ENCODE data around the gene CFAP410. TPM values are rescaled to one million over a fixed set of nuclear protein-coding genes. Genes with fewer than 3 reads are reported as not detected.
"Not testable (repeated sequence)": the region's sequence is repeated elsewhere in the genome, so short reads cannot be mapped to it uniquely, and the experiment has no call there.

Gene CFAP410
- total and polyA plus RNA-seq, 2 donors (not counting 1 experiment from before 2014, with no cell fraction given): 69.2 to 98.8 TPM

DNA sequence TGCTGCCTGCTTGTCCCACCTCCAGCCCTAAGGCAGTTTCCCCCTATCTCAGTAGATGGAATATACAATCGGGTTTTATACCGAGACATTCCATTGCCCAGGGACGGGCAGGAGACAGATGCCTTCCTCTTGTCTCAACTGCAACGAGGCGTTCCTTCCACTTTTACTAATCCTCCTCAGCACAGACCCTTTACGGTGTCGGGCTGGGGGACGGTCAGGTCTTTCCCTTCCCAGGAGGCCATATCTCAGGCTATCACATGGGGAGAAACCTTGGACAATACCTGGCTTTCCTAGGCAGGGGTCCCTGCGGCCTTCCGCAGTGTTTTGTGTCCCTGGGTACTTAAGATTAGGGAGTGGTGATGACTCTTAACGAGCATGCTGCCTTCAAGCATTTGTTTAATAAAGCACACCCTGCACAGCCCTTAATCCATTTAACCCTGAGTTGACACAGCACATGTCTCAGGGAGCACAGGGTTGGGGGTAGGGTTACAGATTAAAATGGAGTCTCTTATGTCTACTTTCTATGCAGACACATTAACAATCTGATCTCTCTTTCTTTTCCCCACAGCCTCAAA is 55.9 kb downstream of the CFAP410 start:
- H3K9me3 ChIP-seq (ENCODE audit: control extremely low read depth in 1 of 3, control insufficient read depth in 2 of 3, insufficient read depth in 1 of 3, low read length in 2 of 3); H3K27me3 ChIP-seq (replicated peaks in 1 of 4; ENCODE audit: control extremely low read depth in 1 of 4, control insufficient read depth in 3 of 4, insufficient read depth in 4 of 4, low read length in 3 of 4); H3K4me2 ChIP-seq (replicated peaks; ENCODE audit: low read depth, low read length, poor library complexity, severe bottlenecking); H3K36me3 ChIP-seq (replicated peaks in 1 of 2; ENCODE audit: control extremely low read depth in 1 of 2, control insufficient read depth in 1 of 2, extremely low read depth in 1 of 2, insufficient read depth in 2 of 2, low read length in 1 of 2); H3K4me1 ChIP-seq (ENCODE audit: control insufficient read depth in 2 of 2, insufficient read depth in 2 of 2, low read length in 2 of 2); H3K79me2 ChIP-seq (ENCODE audit: control insufficient read depth, insufficient read depth, low read length); H3K4me3 ChIP-seq (ENCODE audit: control extremely low read depth in 1 of 5, extremely low read depth in 1 of 5, insufficient read depth in 1 of 5, low read depth in 2 of 5, low read length in 4 of 5); ATAC-seq (ENCODE audit: low read depth); DNase-seq; H3K9ac ChIP-seq (ENCODE audit: low read length); intact Hi-C loops (cut with micrococcal nuclease); H3K27ac ChIP-seq (ENCODE audit: low read length in 2 of 2); H4K20me1 ChIP-seq (ENCODE audit: control insufficient read depth, insufficient read depth, low read length, poor library complexity, severe bottlenecking); H3K4me3 Mint-ChIP-seq; H3K27ac Mint-ChIP-seq; H3K9me3 Mint-ChIP-seq (ENCODE audit: insufficient read depth); CTCF ChIA-PET; H2AFZ ChIP-seq (ENCODE audit: insufficient read depth, low read depth, low read length, poor library complexity, severe bottlenecking); POLR2A ChIA-PET; H3K27me3 Mint-ChIP-seq: not testable (repeated sequence)
- WGBS (ENCODE audit: insufficient coverage): 17% methylated on average over 2 of the region's 11 CpGs
- peaks cover 11% of the 10 kb centered on the region for H3K4me1 Mint-ChIP-seq

DNA sequence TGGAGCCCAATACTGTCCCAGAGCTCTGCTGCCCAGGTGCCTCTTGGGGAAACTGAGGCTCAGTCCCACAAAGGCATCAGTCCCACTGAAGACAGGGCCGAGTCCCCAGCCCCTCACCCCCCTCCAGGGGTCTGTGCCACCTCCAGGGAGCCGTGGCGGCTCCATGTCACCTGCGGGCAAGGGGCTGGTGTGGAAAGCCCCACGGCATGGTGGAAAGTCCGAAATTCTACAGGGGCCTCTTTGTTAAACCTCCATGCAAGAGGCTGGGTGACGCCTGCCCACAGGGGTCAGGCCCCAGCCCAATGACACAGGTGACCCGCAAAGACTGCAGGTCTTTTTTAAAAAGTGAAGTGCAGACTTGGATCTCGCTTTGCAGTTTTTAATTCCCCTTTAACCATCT is 56.8 kb downstream of the CFAP410 start:
- TF ChIP-seq, protein P1, sequence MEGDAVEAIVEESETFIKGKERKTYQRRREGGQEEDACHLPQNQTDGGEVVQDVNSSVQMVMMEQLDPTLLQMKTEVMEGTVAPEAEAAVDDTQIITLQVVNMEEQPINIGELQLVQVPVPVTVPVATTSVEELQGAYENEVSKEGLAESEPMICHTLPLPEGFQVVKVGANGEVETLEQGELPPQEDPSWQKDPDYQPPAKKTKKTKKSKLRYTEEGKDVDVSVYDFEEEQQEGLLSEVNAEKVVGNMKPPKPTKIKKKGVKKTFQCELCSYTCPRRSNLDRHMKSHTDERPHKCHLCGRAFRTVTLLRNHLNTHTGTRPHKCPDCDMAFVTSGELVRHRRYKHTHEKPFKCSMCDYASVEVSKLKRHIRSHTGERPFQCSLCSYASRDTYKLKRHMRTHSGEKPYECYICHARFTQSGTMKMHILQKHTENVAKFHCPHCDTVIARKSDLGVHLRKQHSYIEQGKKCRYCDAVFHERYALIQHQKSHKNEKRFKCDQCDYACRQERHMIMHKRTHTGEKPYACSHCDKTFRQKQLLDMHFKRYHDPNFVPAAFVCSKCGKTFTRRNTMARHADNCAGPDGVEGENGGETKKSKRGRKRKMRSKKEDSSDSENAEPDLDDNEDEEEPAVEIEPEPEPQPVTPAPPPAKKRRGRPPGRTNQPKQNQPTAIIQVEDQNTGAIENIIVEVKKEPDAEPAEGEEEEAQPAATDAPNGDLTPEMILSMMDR (IDR thresholded peaks at IDR 0.05): no peak
- no peak for TF ChIP-seq EZH2 (IDR thresholded peaks at IDR 0.05; ENCODE audit: borderline replicate concordance, insufficient read depth, low read depth, low read length, poor library complexity, severe bottlenecking)
- Histone ChIP-seq H4K20me1 (ENCODE audit: control insufficient read depth, insufficient read depth, low read length, poor library complexity, severe bottlenecking) (no peaks in the 10 kb centered on the region), H3K27me3 (replicated peaks in 1 of 4; ENCODE audit: control extremely low read depth in 1 of 4, control insufficient read depth in 3 of 4, insufficient read depth in 4 of 4, low read length in 3 of 4) (peaks cover 0 to 9% (median 0%) of the 10 kb centered on the region in 4 experiments), H3K79me2 (ENCODE audit: control insufficient read depth, insufficient read depth, low read length) (no peaks in the 10 kb centered on the region), H3K4me3 (ENCODE audit: control extremely low read depth in 1 of 5, extremely low read depth in 1 of 5, insufficient read depth in 1 of 5, low read depth in 2 of 5, low read length in 4 of 5) (no peak overlapping the region), H3K9me3 (ENCODE audit: control extremely low read depth in 1 of 3, control insufficient read depth in 2 of 3, insufficient read depth in 1 of 3, low read length in 2 of 3) (no peaks in the 10 kb centered on the region), H3K4me2 (replicated peaks; ENCODE audit: low read depth, low read length, poor library complexity, severe bottlenecking) (no peak overlapping the region), H3K9ac (ENCODE audit: low read length) (no peak overlapping the region), H3K36me3 (replicated peaks in 1 of 2; ENCODE audit: control extremely low read depth in 1 of 2, control insufficient read depth in 1 of 2, extremely low read depth in 1 of 2, insufficient read depth in 2 of 2, low read length in 1 of 2) (no peaks in the 10 kb centered on the region), H2AFZ (ENCODE audit: insufficient read depth, low read depth, low read length, poor library complexity, severe bottlenecking) (no peak overlapping the region), H3K4me1 (ENCODE audit: control insufficient read depth in 2 of 2, insufficient read depth in 2 of 2, low read length in 2 of 2) (peaks cover 3 to 7% of the 10 kb centered on the region in 2 donors), H3K27ac (ENCODE audit: low read length in 2 of 2) (no peak overlapping the region)
- Mint-ChIP-seq H3K9me3 (ENCODE audit: insufficient read depth) (no peaks in the 10 kb centered on the region), H3K27ac (no peak overlapping the region), H3K4me1 (peaks cover 11% of the 10 kb centered on the region), H3K27me3 (no peaks in the 10 kb centered on the region), H3K4me3 (no peak overlapping the region)
- ChIA-PET POLR2A (interaction anchor here (0.6 kb wide), 1 partner anchor 18 kb away, joined by 4 read pairs; no protein-coding TSS in a partner anchor), CTCF (no interaction called here)
- DNase-seq: no peak
- WGBS (ENCODE audit: insufficient coverage): 73% methylated on average over 6 of the region's 9 CpGs
- no peak for ATAC-seq (ENCODE audit: low read depth)
- intact Hi-C loops (cut with micrococcal nuclease): no loop called here

Measured in B cell (primary cell).